ENCODE measurements around the gene TARS3. TPM values are rescaled to one million over a fixed set of nuclear protein-coding genes. Genes with fewer than 3 reads are reported as not detected.

TARS3 gene
- polyA plus RNA-seq, 4 donors = 4.2 to 19.5 (median 5.1) TPM

DNA sequence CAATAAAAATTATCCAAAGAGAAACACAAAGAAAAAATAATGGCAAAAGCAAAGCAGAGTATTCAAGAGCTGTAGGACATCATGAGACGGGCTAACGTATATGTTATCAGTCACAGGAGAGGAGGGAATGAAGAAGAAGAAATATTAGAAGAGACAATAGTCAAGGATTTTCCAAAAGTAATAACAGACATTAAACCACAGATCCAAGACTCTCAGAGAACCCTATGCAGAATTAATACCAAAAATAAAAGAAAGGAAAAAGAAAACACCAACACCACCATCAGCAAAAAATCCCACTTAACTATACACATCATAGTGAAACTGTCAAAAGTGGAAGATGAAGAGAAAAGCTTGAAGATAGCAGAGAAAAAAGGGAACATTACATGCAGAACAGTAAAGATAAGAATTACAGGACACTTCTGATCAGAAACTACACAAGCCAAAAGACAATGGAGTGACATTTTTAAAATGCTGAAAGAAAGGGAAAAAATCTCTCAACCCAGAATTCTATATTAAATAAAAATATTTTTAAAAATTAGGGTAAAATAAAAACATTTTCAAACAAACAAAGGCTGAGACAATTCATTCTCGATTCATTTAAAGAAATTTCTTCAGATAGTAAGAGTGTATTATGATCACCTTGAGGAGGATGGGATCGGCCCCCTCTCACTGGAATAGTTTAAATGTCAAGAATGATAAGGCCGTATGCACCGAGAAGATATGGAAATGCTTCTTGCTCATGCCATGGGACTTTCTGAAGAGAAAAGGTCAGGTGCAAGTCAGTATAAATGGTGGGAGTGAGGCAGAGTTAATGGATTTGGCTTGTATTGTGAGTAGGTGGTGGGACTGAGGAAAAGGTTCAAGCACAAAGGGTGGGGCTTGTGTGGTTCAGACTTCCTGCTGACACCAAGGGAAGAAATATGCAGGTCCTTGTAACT is 100.6 kb downstream of the TARS3 start:
- FAIRE-seq (no peak), DNase-seq (no peak)
- Histone ChIP-seq H3K4me1 (ENCODE audit: control insufficient read depth in 3 of 3, insufficient read depth in 2 of 3, low read depth in 1 of 3, low read length in 2 of 3) (no peaks in the 10 kb centered on the region), H3K27me3 (ENCODE audit: control insufficient read depth in 3 of 3, insufficient read depth in 3 of 3, low read length in 3 of 3) (no peaks in the 10 kb centered on the region), H3K4me3 (ENCODE audit: low read depth in 1 of 3, low read length in 3 of 3) (no peak overlapping the region), H3K9me3 (ENCODE audit: control insufficient read depth in 2 of 2, insufficient read depth in 1 of 2, low read depth in 1 of 2, low read length in 1 of 2) (peaks cover 0 to 6% of the 10 kb centered on the region in 2 donors), H3K36me3 (ENCODE audit: control insufficient read depth in 3 of 3, insufficient read depth in 2 of 3, low read depth in 1 of 3, low read length in 3 of 3) (no peaks in the 10 kb centered on the region), H3K27ac (ENCODE audit: low read depth in 1 of 3, low read length in 2 of 3) (no peak overlapping the region)
- WGBS, 3 donors = 96 to 97% (median 97%) methylated on average over 6 of the region's 6 CpGs

DNA sequence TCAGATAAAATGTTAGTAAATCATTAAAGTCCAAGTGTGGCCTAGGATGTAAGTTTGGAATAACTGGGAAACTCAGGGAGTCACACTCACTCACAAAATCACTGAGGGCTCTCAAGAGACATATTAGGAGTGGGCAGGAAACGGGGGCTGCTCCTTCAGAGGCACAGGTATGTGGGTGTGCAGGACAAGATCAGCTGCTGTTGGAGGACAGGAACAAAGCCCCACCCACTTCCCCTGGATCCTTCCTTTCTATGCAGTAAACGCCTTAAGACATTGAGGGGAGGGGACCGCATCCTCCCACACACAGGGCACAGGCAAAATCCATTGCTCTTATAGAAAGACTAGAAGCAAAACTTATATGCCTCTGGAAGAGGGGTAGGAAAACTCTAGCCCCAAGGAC is 102.3 kb downstream of the TARS3 start:
- H3K27ac ChIP-seq (ENCODE audit: low read depth in 1 of 3, low read length in 2 of 3) = no peak overlapping the region
- FAIRE-seq (no peak), DNase-seq (no peak)
- H3K4me3 ChIP-seq (ENCODE audit: low read depth in 1 of 3, low read length in 3 of 3) = no peak overlapping the region
- WGBS, 3 donors = 84 to 88% (median 86%) methylated on average over 3 of the region's 3 CpGs
- peaks cover 0 to 6% of the 10 kb centered on the region in 2 donors for H3K9me3 ChIP-seq (ENCODE audit: control insufficient read depth in 2 of 2, insufficient read depth in 1 of 2, low read depth in 1 of 2, low read length in 1 of 2)
- no peaks in the 10 kb centered on the region for H3K36me3 ChIP-seq (ENCODE audit: control insufficient read depth in 3 of 3, insufficient read depth in 2 of 3, low read depth in 1 of 3, low read length in 3 of 3)
- H3K27me3 ChIP-seq (ENCODE audit: control insufficient read depth in 3 of 3, insufficient read depth in 3 of 3, low read length in 3 of 3) = no peaks in the 10 kb centered on the region
- no peaks in the 10 kb centered on the region for H3K4me1 ChIP-seq (ENCODE audit: control insufficient read depth in 3 of 3, insufficient read depth in 2 of 3, low read depth in 1 of 3, low read length in 2 of 3)

DNA sequence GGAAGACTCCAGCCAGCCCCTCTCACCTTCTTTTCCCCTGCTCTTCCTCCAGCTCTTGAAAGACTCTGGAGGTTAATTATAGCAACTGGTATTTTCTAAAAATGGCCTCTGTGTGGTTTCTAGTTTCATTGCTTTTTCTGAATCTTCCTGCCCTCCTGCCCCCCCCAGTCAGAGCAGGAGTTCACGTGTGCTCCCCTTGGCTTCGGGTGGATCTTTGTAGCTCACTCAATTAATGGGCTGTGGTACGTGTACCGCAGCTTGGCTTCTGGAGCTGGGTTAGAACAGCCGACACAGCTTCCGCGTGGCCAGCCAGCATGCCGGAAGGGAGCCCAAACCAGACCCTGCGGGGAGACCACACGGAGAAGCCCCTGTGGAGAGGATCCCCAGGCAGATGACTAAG is 103.6 kb downstream of the TARS3 start:
- no peaks in the 10 kb centered on the region for H3K27me3 ChIP-seq (ENCODE audit: control insufficient read depth in 3 of 3, insufficient read depth in 3 of 3, low read length in 3 of 3)
- H3K27ac ChIP-seq (ENCODE audit: low read depth in 1 of 3, low read length in 2 of 3) = no peak overlapping the region
- FAIRE-seq (no peak), DNase-seq (no peak)
- peaks cover 0 to 11% (median 0%) of the 10 kb centered on the region in 3 donors for H3K4me1 ChIP-seq (ENCODE audit: control insufficient read depth in 3 of 3, insufficient read depth in 2 of 3, low read depth in 1 of 3, low read length in 2 of 3)
- H3K4me3 ChIP-seq (ENCODE audit: low read depth in 1 of 3, low read length in 3 of 3) = no peak overlapping the region
- peaks cover 0 to 6% of the 10 kb centered on the region in 2 donors for H3K9me3 ChIP-seq (ENCODE audit: control insufficient read depth in 2 of 2, insufficient read depth in 1 of 2, low read depth in 1 of 2, low read length in 1 of 2)
- WGBS, 3 donors = 86 to 94% (median 93%) methylated on average over 10 of the region's 10 CpGs
- H3K36me3 ChIP-seq (ENCODE audit: control insufficient read depth in 3 of 3, insufficient read depth in 2 of 3, low read depth in 1 of 3, low read length in 3 of 3) = no peaks in the 10 kb centered on the region

- 88 to 98% (median 96%) methylated on average over 6 of the region's 6 CpGs for WGBS, 3 donors
- no peak overlapping the region for H3K4me3 ChIP-seq (ENCODE audit: low read depth in 1 of 3, low read length in 3 of 3)
- no peak for DNase-seq
- no peak overlapping the region for H3K27ac ChIP-seq (ENCODE audit: low read depth in 1 of 3, low read length in 2 of 3)
- no peak for FAIRE-seq
- H3K4me1 ChIP-seq (ENCODE audit: control insufficient read depth in 3 of 3, insufficient read depth in 2 of 3, low read depth in 1 of 3, low read length in 2 of 3) = peaks cover 0 to 13% (median 0%) of the 10 kb centered on the region in 3 donors
- peaks cover 0 to 6% of the 10 kb centered on the region in 2 donors for H3K9me3 ChIP-seq (ENCODE audit: control insufficient read depth in 2 of 2, insufficient read depth in 1 of 2, low read depth in 1 of 2, low read length in 1 of 2)
- H3K27me3 ChIP-seq (ENCODE audit: control insufficient read depth in 3 of 3, insufficient read depth in 3 of 3, low read length in 3 of 3) = no peaks in the 10 kb centered on the region
- no peaks in the 10 kb centered on the region for H3K36me3 ChIP-seq (ENCODE audit: control insufficient read depth in 3 of 3, insufficient read depth in 2 of 3, low read depth in 1 of 3, low read length in 3 of 3)
Measured at GRCh38 chr15:101619615-101619865, 104.7 kb downstream of the TARS3 start.

- DNase-seq (no peak), FAIRE-seq (no peak)
- Histone ChIP-seq H3K4me3 (ENCODE audit: low read depth in 1 of 3, low read length in 3 of 3) (no peak overlapping the region), H3K27me3 (ENCODE audit: control insufficient read depth in 3 of 3, insufficient read depth in 3 of 3, low read length in 3 of 3) (no peaks in the 10 kb centered on the region), H3K4me1 (ENCODE audit: control insufficient read depth in 3 of 3, insufficient read depth in 2 of 3, low read depth in 1 of 3, low read length in 2 of 3) (peaks cover 0 to 13% (median 0%) of the 10 kb centered on the region in 3 donors), H3K36me3 (ENCODE audit: control insufficient read depth in 3 of 3, insufficient read depth in 2 of 3, low read depth in 1 of 3, low read length in 3 of 3) (no peaks in the 10 kb centered on the region), H3K27ac (ENCODE audit: low read depth in 1 of 3, low read length in 2 of 3) (no peak overlapping the region), H3K9me3 (ENCODE audit: control insufficient read depth in 2 of 2, insufficient read depth in 1 of 2, low read depth in 1 of 2, low read length in 1 of 2) (peaks cover 0 to 3% of the 10 kb centered on the region in 2 donors)
- WGBS, 3 donors = 77 to 91% (median 88%) methylated on average over 13 of the region's 13 CpGs
Measured at GRCh38 chr15:101618851-101619614, 105.2 kb downstream of the TARS3 start.

GRCh38 chr15:101618076-101618475 is 106.2 kb downstream of the TARS3 start:
- Histone ChIP-seq H3K27ac (ENCODE audit: low read depth in 1 of 3, low read length in 2 of 3) (no peak overlapping the region), H3K9me3 (ENCODE audit: control insufficient read depth in 2 of 2, insufficient read depth in 1 of 2, low read depth in 1 of 2, low read length in 1 of 2) (no peaks in the 10 kb centered on the region), H3K27me3 (ENCODE audit: control insufficient read depth in 3 of 3, insufficient read depth in 3 of 3, low read length in 3 of 3) (no peaks in the 10 kb centered on the region), H3K4me3 (ENCODE audit: low read depth in 1 of 3, low read length in 3 of 3) (no peak overlapping the region), H3K4me1 (ENCODE audit: control insufficient read depth in 3 of 3, insufficient read depth in 2 of 3, low read depth in 1 of 3, low read length in 2 of 3) (peaks cover 0 to 21% (median 0%) of the 10 kb centered on the region in 3 donors), H3K36me3 (ENCODE audit: control insufficient read depth in 3 of 3, insufficient read depth in 2 of 3, low read depth in 1 of 3, low read length in 3 of 3) (no peaks in the 10 kb centered on the region)
- 93 to 97% (median 96%) methylated on average over 10 of the region's 10 CpGs for WGBS, 3 donors
- FAIRE-seq (no peak), DNase-seq (no peak)

DNA sequence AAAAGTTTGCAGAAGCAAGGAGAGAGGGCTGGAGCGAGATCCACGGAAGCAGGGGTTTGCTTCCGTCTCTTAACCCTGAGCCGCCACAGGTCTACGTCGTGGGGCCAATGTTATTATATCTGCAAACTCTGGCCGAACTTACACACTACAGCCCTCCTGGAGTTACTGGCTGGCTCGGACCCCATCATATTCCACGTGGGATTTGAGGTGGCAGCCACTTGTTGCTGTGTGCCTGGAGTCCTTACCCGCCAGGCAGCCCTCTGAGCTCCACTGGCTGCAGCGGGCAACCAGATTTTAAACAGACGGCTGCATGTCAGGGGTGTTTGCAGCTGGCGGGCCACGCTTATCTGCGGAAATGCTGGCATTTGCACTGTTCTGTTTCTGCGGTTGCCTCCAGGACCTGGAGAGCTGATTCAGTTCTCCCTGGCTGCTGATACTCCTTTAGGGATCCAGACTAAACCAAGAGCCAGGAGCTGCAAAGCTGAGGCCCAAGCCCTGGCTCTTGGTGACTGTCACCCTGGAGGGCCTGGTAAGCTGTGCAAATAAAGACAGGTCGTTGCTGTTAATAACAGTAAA is 106.8 kb downstream of the TARS3 start:
- H3K4me1 ChIP-seq (ENCODE audit: control insufficient read depth in 3 of 3, insufficient read depth in 2 of 3, low read depth in 1 of 3, low read length in 2 of 3) = peaks cover 0 to 25% (median 0%) of the 10 kb centered on the region in 3 donors
- no peak overlapping the region for H3K4me3 ChIP-seq (ENCODE audit: low read depth in 1 of 3, low read length in 3 of 3)
- no peak for DNase-seq
- 88 to 90% (median 89%) methylated on average over 17 of the region's 17 CpGs for WGBS, 3 donors
- H3K27ac ChIP-seq (ENCODE audit: low read depth in 1 of 3, low read length in 2 of 3) = no peak overlapping the region
- no peak for FAIRE-seq
- no peaks in the 10 kb centered on the region for H3K9me3 ChIP-seq (ENCODE audit: control insufficient read depth in 2 of 2, insufficient read depth in 1 of 2, low read depth in 1 of 2, low read length in 1 of 2)
- no peaks in the 10 kb centered on the region for H3K36me3 ChIP-seq (ENCODE audit: control insufficient read depth in 3 of 3, insufficient read depth in 2 of 3, low read depth in 1 of 3, low read length in 3 of 3)
- H3K27me3 ChIP-seq (ENCODE audit: control insufficient read depth in 3 of 3, insufficient read depth in 3 of 3, low read length in 3 of 3) = no peaks in the 10 kb centered on the region

DNA sequence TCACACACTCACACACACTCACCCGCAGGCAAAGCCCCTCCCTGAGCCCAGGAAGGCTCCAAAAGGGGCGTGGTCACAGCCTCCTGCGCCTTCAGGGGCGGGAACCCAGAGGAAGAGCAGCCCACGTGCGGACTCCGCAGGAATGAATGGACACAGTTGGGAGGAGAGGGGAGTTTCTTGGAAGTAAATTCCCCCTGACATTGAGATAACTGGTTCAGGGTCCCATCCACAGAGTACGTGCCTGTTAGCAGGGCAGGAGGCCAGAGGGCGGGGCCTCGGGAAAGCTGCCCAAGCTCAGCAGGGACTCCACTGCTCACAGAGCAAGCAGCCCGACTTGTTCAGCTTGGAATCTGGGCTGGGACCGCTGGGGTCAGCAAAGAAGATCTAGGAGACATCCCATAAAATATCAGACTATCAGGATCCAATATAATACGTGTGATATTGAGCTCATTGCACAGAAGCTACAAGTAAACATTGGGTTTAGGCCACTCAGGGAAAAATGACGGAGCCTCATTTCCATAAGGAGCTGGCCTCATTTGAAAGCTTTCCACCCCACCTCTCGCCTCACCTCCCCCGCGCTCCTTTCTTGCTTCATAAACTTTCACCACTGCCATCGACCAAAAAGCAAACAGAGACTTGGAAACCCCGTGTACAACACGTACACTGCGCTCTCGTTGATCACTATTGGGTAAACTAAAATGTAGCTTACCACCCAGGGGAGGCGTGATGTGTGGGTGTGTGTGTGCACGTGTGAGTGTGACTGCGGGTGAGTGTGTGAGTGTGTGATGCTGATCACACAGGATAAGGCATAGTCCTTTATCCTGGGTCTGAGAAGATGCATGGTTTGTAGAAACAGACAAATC is 108.1 kb downstream of the TARS3 start:
- Histone ChIP-seq H3K27ac (ENCODE audit: low read depth in 1 of 3, low read length in 2 of 3) (no peak overlapping the region), H3K4me3 (ENCODE audit: low read depth in 1 of 3, low read length in 3 of 3) (peak overlapping the region in 1 of 3 donors; percentile 8), H3K27me3 (ENCODE audit: control insufficient read depth in 3 of 3, insufficient read depth in 3 of 3, low read length in 3 of 3) (no peaks in the 10 kb centered on the region), H3K36me3 (ENCODE audit: control insufficient read depth in 3 of 3, insufficient read depth in 2 of 3, low read depth in 1 of 3, low read length in 3 of 3) (no peaks in the 10 kb centered on the region), H3K4me1 (ENCODE audit: control insufficient read depth in 3 of 3, insufficient read depth in 2 of 3, low read depth in 1 of 3, low read length in 2 of 3) (peaks cover 0 to 25% (median 0%) of the 10 kb centered on the region in 3 donors), H3K9me3 (ENCODE audit: control insufficient read depth in 2 of 2, insufficient read depth in 1 of 2, low read depth in 1 of 2, low read length in 1 of 2) (no peaks in the 10 kb centered on the region)
- DNase-seq = peak; percentile 22 to 75
- WGBS, 3 donors = 12 to 34% (median 27%) methylated on average over 25 of the region's 25 CpGs
- no peak for FAIRE-seq
